Measurements from ENCODE around the gene CCDC61.

CCDC61 gene

GRCh38 chr19:45973553-45974338 is 21.5 kb upstream of the CCDC61 start, which contains the start of gene NOVA2:
Gene NOVA2, minus strand, starts transcription at chr19:45973865. Its CDS starts 514 bp downstream, at chr19:45973351.
- DNase-seq (ENCODE audit: extremely low spot score): peak; percentile 99
- ChIA-PET CTCF (no interaction called here), POLR2A (interaction anchor here (0.8 to 5.5 kb wide), 4 partner anchors 10 to 71 kb away, joined by 3 to 42 read pairs (median 5); partner anchors contain the start of genes CCDC61 and MYPOP)
- no peak for TF ChIP-seq NFRKB (IDR thresholded peaks at IDR 0.05)
- TF ChIP-seq LEF1 (IDR thresholded peaks at IDR 0.05; ENCODE audit: borderline replicate concordance): no peak
- TF ChIP-seq BHLHE40 (IDR thresholded peaks at IDR 0.05; ENCODE audit: borderline replicate concordance): no peak
- no peak for TF ChIP-seq HDGF (IDR thresholded peaks at IDR 0.05; ENCODE audit: borderline replicate concordance)

- POLR2A ChIA-PET: interaction anchor here (1.7 to 5.5 kb wide), 2 partner anchors 19 to 48 kb away, joined by 5 to 42 read pairs; partner anchors contain the start of gene CCDC61
- CTCF ChIA-PET: interaction anchor here (0.8 kb wide), 1 partner anchor 8 kb away, joined by 3 read pairs; no protein-coding TSS in a partner anchor
- no peak for DNase-seq (ENCODE audit: extremely low spot score)
These were observed 19.8 kb upstream of the CCDC61 start for GRCh38 chr19:45975306-45976070.

GRCh38 chr19:45976178-45976577 is 19.1 kb upstream of the CCDC61 start:
- no peak for DNase-seq (ENCODE audit: extremely low spot score)
- ChIA-PET POLR2A (interaction anchor here (5.5 kb wide), 1 partner anchor 18 kb away, joined by 42 read pairs; the partner anchor contains the start of gene CCDC61), CTCF (interaction anchor here (0.8 kb wide), 1 partner anchor 7 kb away, joined by 3 read pairs; no protein-coding TSS in a partner anchor)
- TF ChIP-seq CTBP1 (IDR thresholded peaks at IDR 0.05; ENCODE audit: borderline replicate concordance): no peak
- no peak for TF ChIP-seq HDGF (IDR thresholded peaks at IDR 0.05; ENCODE audit: borderline replicate concordance)
- TF ChIP-seq SUZ12 (IDR thresholded peaks at IDR 0.05): no peak
- no peak for TF ChIP-seq L3MBTL2 (conservative IDR thresholded peaks at IDR 0.05)
- no peak for TF ChIP-seq LEF1 (IDR thresholded peaks at IDR 0.05; ENCODE audit: borderline replicate concordance)
- no peak for TF ChIP-seq ELF4 (IDR thresholded peaks at IDR 0.05)
- TF ChIP-seq BHLHE40 (IDR thresholded peaks at IDR 0.05; ENCODE audit: borderline replicate concordance): no peak
- no peak for TF ChIP-seq FOXM1 (IDR thresholded peaks at IDR 0.05; ENCODE audit: borderline replicate concordance)
- no peak for TF ChIP-seq SP1 (IDR thresholded peaks at IDR 0.05)
- TF ChIP-seq, protein P1, sequence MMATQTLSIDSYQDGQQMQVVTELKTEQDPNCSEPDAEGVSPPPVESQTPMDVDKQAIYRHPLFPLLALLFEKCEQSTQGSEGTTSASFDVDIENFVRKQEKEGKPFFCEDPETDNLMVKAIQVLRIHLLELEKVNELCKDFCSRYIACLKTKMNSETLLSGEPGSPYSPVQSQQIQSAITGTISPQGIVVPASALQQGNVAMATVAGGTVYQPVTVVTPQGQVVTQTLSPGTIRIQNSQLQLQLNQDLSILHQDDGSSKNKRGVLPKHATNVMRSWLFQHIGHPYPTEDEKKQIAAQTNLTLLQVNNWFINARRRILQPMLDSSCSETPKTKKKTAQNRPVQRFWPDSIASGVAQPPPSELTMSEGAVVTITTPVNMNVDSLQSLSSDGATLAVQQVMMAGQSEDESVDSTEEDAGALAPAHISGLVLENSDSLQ (IDR thresholded peaks at IDR 0.05): no peak
- TF ChIP-seq FOXA1 (IDR thresholded peaks at IDR 0.05): no peak
- TF ChIP-seq ARNT (IDR thresholded peaks at IDR 0.05): no peak
- TF ChIP-seq ZNF384 (IDR thresholded peaks at IDR 0.05): no peak
- no peak for TF ChIP-seq TARDBP (IDR thresholded peaks at IDR 0.05)
- TF ChIP-seq NFRKB (IDR thresholded peaks at IDR 0.05): no peak
- TF ChIP-seq FOXK2 (IDR thresholded peaks at IDR 0.05): no peak

More at GRCh38 chr19:45975306-45976070, 19.8 kb upstream of the CCDC61 start:
- TF ChIP-seq FOXM1 (IDR thresholded peaks at IDR 0.05; ENCODE audit: borderline replicate concordance): no peak
- no peak for TF ChIP-seq ARNT (IDR thresholded peaks at IDR 0.05)
- TF ChIP-seq SP1 (IDR thresholded peaks at IDR 0.05): no peak
- no peak for TF ChIP-seq FOXK2 (IDR thresholded peaks at IDR 0.05)
- TF ChIP-seq HDGF (IDR thresholded peaks at IDR 0.05; ENCODE audit: borderline replicate concordance): no peak
- no peak for TF ChIP-seq FOXA1 (IDR thresholded peaks at IDR 0.05)
- TF ChIP-seq LEF1 (IDR thresholded peaks at IDR 0.05; ENCODE audit: borderline replicate concordance): no peak
- TF ChIP-seq, protein P1 (IDR thresholded peaks at IDR 0.05): no peak
- no peak for TF ChIP-seq TARDBP (IDR thresholded peaks at IDR 0.05)
- no peak for TF ChIP-seq SUZ12 (IDR thresholded peaks at IDR 0.05)
- no peak for TF ChIP-seq BHLHE40 (IDR thresholded peaks at IDR 0.05; ENCODE audit: borderline replicate concordance)

- POLR2A ChIA-PET: interaction anchor here (5.5 kb wide), 1 partner anchor 17 kb away, joined by 42 read pairs; the partner anchor contains the start of gene CCDC61
- CTCF ChIA-PET: no interaction called here
- no peak for TF ChIP-seq L3MBTL2 (conservative IDR thresholded peaks at IDR 0.05)
- no peak for TF ChIP-seq HDGF (IDR thresholded peaks at IDR 0.05; ENCODE audit: borderline replicate concordance)
- no peak for DNase-seq (ENCODE audit: extremely low spot score)
These were observed 17.1 kb upstream of the CCDC61 start for GRCh38 chr19:45978156-45978555.

DNA sequence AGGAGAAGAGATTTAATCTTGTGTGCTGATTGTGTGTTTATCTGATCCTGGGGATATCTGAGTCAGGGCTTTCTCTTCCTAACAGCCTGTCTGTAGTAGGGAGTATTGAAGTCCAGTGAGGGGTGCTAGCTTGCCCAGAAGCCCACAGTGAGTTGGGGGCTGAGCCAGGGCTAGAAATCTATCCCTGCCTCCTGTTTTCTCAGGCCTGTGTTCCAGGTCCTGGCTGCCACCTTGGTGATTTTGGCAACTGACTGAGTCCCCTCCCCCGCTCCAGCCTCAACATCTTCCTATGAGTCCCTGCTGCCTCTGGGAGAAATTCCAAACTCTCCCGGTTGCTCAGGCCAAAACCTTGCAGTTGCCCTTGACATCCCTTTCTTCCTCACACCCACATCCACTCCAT is 13.9 kb upstream of the CCDC61 start:
- CTCF ChIA-PET: interaction anchor here (0.7 kb wide), 1 partner anchor 14 kb away, joined by 3 read pairs; the partner anchor contains the start of gene CCDC61
- TF ChIP-seq SUZ12 (IDR thresholded peaks at IDR 0.05) (no peak), BHLHE40 (IDR thresholded peaks at IDR 0.05; ENCODE audit: borderline replicate concordance) (no peak), NFRKB (IDR thresholded peaks at IDR 0.05) (no peak), TARDBP (IDR thresholded peaks at IDR 0.05) (no peak), L3MBTL2 (conservative IDR thresholded peaks at IDR 0.05) (no peak), ARNT (IDR thresholded peaks at IDR 0.05) (no peak), ELF4 (IDR thresholded peaks at IDR 0.05) (no peak), SP1 (IDR thresholded peaks at IDR 0.05) (no peak), HDGF (IDR thresholded peaks at IDR 0.05; ENCODE audit: borderline replicate concordance) (no peak), FOXA1 (IDR thresholded peaks at IDR 0.05) (no peak), FOXM1 (IDR thresholded peaks at IDR 0.05; ENCODE audit: borderline replicate concordance) (no peak), ZNF384 (IDR thresholded peaks at IDR 0.05) (no peak), LEF1 (IDR thresholded peaks at IDR 0.05; ENCODE audit: borderline replicate concordance) (no peak), FOXK2 (IDR thresholded peaks at IDR 0.05) (no peak)
- TF ChIP-seq, protein P1 (IDR thresholded peaks at IDR 0.05): no peak
- DNase-seq (ENCODE audit: extremely low spot score): no peak
- POLR2A ChIA-PET: interaction anchor here (0.9 to 1.2 kb wide), 2 partner anchors 13 to 79 kb away, joined by 3 read pairs; partner anchors contain the start of gene MYPOP

All from HEK293T (cell line).